ENCODE results near the gene MCF2. TPM values are rescaled to one million over a fixed set of nuclear protein-coding genes. Genes with fewer than 3 reads are reported as not detected.

MCF2 gene
- total and polyA plus RNA-seq, 2 experiments from 2014 or later = 1.1 to 1.4 TPM

DNA sequence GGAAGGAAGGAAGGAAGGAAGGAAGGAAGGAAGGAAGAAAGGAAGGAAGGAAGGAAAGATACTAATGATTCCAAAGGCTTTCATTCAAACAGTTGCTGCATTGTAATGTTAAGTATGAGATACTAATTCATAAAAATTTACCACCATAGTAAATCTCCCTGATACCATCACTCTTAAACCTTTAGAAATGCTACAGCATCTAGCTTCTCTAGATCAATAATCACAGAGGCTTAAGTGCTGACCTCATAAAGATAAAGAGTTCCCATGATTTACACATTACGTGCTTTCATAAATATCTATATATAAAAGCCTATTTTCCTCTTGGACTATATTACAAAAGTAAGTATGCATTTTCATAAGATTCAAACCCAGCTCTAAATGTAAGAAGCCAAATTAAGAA is 141.0 kb downstream of the MCF2 start:
- Mint-ChIP-seq H3K9me3 (no peaks in the 10 kb centered on the region), H3K36me3 (ENCODE audit: low read depth) (no peaks in the 10 kb centered on the region), H3K27ac (no peak overlapping the region), H3K27me3 (ENCODE audit: insufficient read depth, low read depth, poor library complexity) (peaks cover 2% of the 10 kb centered on the region), H3K4me1 (no peaks in the 10 kb centered on the region), H3K4me3 (no peak overlapping the region)
- Histone ChIP-seq H3K27me3 (ENCODE audit: insufficient read depth) (no peaks in the 10 kb centered on the region), H3K36me3 (ENCODE audit: insufficient read depth) (no peaks in the 10 kb centered on the region), H4K20me1 (replicated peaks; ENCODE audit: insufficient read depth) (no peaks in the 10 kb centered on the region), H3F3A (replicated peaks; ENCODE audit: low read depth) (no peaks in the 10 kb centered on the region), H3K9me2 (ENCODE audit: insufficient read depth) (no peaks in the 10 kb centered on the region), H3K4me3 (no peak overlapping the region), H3K4me1 (ENCODE audit: insufficient read depth) (no peaks in the 10 kb centered on the region), H3K4me2 (no peak overlapping the region), H2AFZ (no peak overlapping the region), H3K79me2 (replicated peaks; ENCODE audit: insufficient read depth) (no peaks in the 10 kb centered on the region), H3K27ac (ENCODE audit: low read depth) (no peak overlapping the region)
- ATAC-seq (no peak), DNase-seq (ENCODE audit: low spot score) (no peak)
- TF ChIP-seq JUNB (IDR thresholded peaks at IDR 0.05; ENCODE audit: unreplicated experiment) (no peak), CREB1 (CRISPR knock-in tag; IDR thresholded peaks at IDR 0.05; ENCODE audit: low read depth) (no peak), STAT1 (IDR thresholded peaks at IDR 0.05; ENCODE audit: unreplicated experiment) (no peak), EZH2 (IDR thresholded peaks at IDR 0.05; ENCODE audit: low read depth, unreplicated experiment) (no peak), POLR2AphosphoS5 (IDR thresholded peaks at IDR 0.05; ENCODE audit: low read depth) (no peak), EZH2phosphoT487 (IDR thresholded peaks at IDR 0.05; ENCODE audit: unreplicated experiment) (no peak), ZNF331 (CRISPR knock-in tag; IDR thresholded peaks at IDR 0.05; ENCODE audit: low read depth) (no peak), NANOG (IDR thresholded peaks at IDR 0.05; ENCODE audit: borderline replicate concordance) (no peak), ZNF114 (CRISPR knock-in tag; IDR thresholded peaks at IDR 0.05) (no peak)
- TF ChIP-seq, protein P1, sequence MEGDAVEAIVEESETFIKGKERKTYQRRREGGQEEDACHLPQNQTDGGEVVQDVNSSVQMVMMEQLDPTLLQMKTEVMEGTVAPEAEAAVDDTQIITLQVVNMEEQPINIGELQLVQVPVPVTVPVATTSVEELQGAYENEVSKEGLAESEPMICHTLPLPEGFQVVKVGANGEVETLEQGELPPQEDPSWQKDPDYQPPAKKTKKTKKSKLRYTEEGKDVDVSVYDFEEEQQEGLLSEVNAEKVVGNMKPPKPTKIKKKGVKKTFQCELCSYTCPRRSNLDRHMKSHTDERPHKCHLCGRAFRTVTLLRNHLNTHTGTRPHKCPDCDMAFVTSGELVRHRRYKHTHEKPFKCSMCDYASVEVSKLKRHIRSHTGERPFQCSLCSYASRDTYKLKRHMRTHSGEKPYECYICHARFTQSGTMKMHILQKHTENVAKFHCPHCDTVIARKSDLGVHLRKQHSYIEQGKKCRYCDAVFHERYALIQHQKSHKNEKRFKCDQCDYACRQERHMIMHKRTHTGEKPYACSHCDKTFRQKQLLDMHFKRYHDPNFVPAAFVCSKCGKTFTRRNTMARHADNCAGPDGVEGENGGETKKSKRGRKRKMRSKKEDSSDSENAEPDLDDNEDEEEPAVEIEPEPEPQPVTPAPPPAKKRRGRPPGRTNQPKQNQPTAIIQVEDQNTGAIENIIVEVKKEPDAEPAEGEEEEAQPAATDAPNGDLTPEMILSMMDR (conservative IDR thresholded peaks at IDR 0.05; ENCODE audit: low read depth in 2 of 2) = no peak
- TF ChIP-seq, protein P2, sequence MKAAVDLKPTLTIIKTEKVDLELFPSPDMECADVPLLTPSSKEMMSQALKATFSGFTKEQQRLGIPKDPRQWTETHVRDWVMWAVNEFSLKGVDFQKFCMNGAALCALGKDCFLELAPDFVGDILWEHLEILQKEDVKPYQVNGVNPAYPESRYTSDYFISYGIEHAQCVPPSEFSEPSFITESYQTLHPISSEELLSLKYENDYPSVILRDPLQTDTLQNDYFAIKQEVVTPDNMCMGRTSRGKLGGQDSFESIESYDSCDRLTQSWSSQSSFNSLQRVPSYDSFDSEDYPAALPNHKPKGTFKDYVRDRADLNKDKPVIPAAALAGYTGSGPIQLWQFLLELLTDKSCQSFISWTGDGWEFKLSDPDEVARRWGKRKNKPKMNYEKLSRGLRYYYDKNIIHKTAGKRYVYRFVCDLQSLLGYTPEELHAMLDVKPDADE (IDR thresholded peaks at IDR 0.05) = no peak
- TF ChIP-seq, protein P3, sequence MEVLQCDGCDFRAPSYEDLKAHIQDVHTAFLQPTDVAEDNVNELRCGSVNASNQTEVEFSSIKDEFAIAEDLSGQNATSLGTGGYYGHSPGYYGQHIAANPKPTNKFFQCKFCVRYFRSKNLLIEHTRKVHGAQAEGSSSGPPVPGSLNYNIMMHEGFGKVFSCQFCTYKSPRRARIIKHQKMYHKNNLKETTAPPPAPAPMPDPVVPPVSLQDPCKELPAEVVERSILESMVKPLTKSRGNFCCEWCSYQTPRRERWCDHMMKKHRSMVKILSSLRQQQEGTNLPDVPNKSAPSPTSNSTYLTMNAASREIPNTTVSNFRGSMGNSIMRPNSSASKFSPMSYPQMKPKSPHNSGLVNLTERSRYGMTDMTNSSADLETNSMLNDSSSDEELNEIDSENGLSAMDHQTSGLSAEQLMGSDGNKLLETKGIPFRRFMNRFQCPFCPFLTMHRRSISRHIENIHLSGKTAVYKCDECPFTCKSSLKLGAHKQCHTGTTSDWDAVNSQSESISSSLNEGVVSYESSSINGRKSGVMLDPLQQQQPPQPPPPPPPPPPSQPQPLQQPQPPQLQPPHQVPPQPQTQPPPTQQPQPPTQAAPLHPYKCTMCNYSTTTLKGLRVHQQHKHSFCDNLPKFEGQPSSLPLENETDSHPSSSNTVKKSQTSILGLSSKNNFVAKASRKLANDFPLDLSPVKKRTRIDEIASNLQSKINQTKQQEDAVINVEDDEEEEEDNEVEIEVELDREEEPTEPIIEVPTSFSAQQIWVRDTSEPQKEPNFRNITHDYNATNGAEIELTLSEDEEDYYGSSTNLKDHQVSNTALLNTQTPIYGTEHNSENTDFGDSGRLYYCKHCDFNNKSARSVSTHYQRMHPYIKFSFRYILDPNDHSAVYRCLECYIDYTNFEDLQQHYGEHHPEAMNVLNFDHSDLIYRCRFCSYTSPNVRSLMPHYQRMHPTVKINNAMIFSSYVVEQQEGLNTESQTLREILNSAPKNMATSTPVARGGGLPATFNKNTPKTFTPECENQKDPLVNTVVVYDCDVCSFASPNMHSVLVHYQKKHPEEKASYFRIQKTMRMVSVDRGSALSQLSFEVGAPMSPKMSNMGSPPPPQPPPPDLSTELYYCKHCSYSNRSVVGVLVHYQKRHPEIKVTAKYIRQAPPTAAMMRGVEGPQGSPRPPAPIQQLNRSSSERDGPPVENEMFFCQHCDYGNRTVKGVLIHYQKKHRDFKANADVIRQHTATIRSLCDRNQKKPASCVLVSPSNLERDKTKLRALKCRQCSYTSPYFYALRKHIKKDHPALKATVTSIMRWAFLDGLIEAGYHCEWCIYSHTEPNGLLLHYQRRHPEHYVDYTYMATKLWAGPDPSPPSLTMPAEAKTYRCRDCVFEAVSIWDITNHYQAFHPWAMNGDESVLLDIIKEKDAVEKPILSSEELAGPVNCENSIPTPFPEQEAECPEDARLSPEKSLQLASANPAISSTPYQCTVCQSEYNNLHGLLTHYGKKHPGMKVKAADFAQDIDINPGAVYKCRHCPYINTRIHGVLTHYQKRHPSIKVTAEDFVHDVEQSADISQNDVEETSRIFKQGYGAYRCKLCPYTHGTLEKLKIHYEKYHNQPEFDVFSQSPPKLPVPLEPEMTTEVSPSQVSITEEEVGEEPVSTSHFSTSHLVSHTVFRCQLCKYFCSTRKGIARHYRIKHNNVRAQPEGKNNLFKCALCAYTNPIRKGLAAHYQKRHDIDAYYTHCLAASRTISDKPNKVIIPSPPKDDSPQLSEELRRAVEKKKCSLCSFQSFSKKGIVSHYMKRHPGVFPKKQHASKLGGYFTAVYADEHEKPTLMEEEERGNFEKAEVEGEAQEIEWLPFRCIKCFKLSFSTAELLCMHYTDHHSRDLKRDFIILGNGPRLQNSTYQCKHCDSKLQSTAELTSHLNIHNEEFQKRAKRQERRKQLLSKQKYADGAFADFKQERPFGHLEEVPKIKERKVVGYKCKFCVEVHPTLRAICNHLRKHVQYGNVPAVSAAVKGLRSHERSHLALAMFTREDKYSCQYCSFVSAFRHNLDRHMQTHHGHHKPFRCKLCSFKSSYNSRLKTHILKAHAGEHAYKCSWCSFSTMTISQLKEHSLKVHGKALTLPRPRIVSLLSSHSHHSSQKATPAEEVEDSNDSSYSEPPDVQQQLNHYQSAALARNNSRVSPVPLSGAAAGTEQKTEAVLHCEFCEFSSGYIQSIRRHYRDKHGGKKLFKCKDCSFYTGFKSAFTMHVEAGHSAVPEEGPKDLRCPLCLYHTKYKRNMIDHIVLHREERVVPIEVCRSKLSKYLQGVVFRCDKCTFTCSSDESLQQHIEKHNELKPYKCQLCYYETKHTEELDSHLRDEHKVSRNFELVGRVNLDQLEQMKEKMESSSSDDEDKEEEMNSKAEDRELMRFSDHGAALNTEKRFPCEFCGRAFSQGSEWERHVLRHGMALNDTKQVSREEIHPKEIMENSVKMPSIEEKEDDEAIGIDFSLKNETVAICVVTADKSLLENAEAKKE (CRISPR knock-in tag; IDR thresholded peaks at IDR 0.05) = no peak
- TF ChIP-seq, protein P4, sequence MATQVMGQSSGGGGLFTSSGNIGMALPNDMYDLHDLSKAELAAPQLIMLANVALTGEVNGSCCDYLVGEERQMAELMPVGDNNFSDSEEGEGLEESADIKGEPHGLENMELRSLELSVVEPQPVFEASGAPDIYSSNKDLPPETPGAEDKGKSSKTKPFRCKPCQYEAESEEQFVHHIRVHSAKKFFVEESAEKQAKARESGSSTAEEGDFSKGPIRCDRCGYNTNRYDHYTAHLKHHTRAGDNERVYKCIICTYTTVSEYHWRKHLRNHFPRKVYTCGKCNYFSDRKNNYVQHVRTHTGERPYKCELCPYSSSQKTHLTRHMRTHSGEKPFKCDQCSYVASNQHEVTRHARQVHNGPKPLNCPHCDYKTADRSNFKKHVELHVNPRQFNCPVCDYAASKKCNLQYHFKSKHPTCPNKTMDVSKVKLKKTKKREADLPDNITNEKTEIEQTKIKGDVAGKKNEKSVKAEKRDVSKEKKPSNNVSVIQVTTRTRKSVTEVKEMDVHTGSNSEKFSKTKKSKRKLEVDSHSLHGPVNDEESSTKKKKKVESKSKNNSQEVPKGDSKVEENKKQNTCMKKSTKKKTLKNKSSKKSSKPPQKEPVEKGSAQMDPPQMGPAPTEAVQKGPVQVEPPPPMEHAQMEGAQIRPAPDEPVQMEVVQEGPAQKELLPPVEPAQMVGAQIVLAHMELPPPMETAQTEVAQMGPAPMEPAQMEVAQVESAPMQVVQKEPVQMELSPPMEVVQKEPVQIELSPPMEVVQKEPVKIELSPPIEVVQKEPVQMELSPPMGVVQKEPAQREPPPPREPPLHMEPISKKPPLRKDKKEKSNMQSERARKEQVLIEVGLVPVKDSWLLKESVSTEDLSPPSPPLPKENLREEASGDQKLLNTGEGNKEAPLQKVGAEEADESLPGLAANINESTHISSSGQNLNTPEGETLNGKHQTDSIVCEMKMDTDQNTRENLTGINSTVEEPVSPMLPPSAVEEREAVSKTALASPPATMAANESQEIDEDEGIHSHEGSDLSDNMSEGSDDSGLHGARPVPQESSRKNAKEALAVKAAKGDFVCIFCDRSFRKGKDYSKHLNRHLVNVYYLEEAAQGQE (IDR thresholded peaks at IDR 0.05; ENCODE audit: unreplicated experiment) = no peak
